ENCODE results near the gene EXOC4.
A peak's percentile ranks its signal among the peaks of the same experiment; 100 is the strongest.

Gene EXOC4

GRCh38 chr7:133829336-133829897, 576.5 kb downstream of the EXOC4 start:
- TF ChIP-seq CTCF (IDR thresholded peaks at IDR 0.05; ENCODE audit: insufficient read depth, low read depth, low read length, missing control alignments): no peak
- DNase-seq (ENCODE audit: low read depth): peak; percentile 65
- H3K4me3 ChIP-seq (ENCODE audit: low read length): no peak overlapping the region

GRCh38 chr7:133830081-133830480, 577.2 kb downstream of the EXOC4 start:
- H3K4me3 ChIP-seq (ENCODE audit: low read length): no peak overlapping the region
- no peak for DNase-seq (ENCODE audit: low read depth)
- no peak for TF ChIP-seq CTCF (IDR thresholded peaks at IDR 0.05; ENCODE audit: insufficient read depth, low read depth, low read length, missing control alignments)

- no peak overlapping the region for H3K4me3 ChIP-seq (ENCODE audit: low read length)
- DNase-seq (ENCODE audit: low read depth): no peak
- TF ChIP-seq CTCF (IDR thresholded peaks at IDR 0.05; ENCODE audit: insufficient read depth, low read depth, low read length, missing control alignments): no peak
Measured at GRCh38 chr7:133836666-133837065, 583.8 kb downstream of the EXOC4 start.

- no peak for DNase-seq (ENCODE audit: low read depth)
- TF ChIP-seq CTCF (IDR thresholded peaks at IDR 0.05; ENCODE audit: insufficient read depth, low read depth, low read length, missing control alignments): no peak
- H3K4me3 ChIP-seq (ENCODE audit: low read length): no peak overlapping the region
Measured at GRCh38 chr7:133837224-133837623, 584.3 kb downstream of the EXOC4 start.

GRCh38 chr7:133839121-133839520, 586.2 kb downstream of the EXOC4 start:
- H3K4me3 ChIP-seq (ENCODE audit: low read length): no peak overlapping the region
- TF ChIP-seq CTCF (IDR thresholded peaks at IDR 0.05; ENCODE audit: insufficient read depth, low read depth, low read length, missing control alignments): no peak
- no peak for DNase-seq (ENCODE audit: low read depth)

GRCh38 chr7:133843341-133843740, 590.5 kb downstream of the EXOC4 start:
- no peak for TF ChIP-seq CTCF (IDR thresholded peaks at IDR 0.05; ENCODE audit: insufficient read depth, low read depth, low read length, missing control alignments)
- H3K4me3 ChIP-seq (ENCODE audit: low read length): no peak overlapping the region
- DNase-seq (ENCODE audit: low read depth): no peak

- TF ChIP-seq CTCF (IDR thresholded peaks at IDR 0.05; ENCODE audit: insufficient read depth, low read depth, low read length, missing control alignments): no peak
- no peak overlapping the region for H3K4me3 ChIP-seq (ENCODE audit: low read length)
- no peak for DNase-seq (ENCODE audit: low read depth)
Measured at GRCh38 chr7:133845005-133845404, 592.1 kb downstream of the EXOC4 start.
